HEK293 (cell line): ENCODE data around the gene TEDDM1.

Experiments used
- CTCF ChIA-PET: fragments of 350-600 bp; formaldehyde crosslinking; extraction: SDS; loops from one replicate; lab custom pipeline; 2021; ENCODE audit warnings: antibody characterized with exemption; lab: Yijun Ruan, JAX
- POLR2A ChIA-PET: fragments of 300-600 bp; formaldehyde crosslinking; extraction: SDS; loops from one replicate; lab custom pipeline; 2020; ENCODE audit warnings: antibody characterized with exemption, inconsistent platforms; lab: Yijun Ruan, JAX
- H3K27ac ChIP-seq: fragments of 200-500 bp; sonication (Bioruptor generic); 2 replicates; pipeline ENCODE4 v1.5.1; 2014; ENCODE audit warnings: low read depth, low read length, control low read depth, inconsistent platforms; ENCODE audit errors: extremely low read depth
- H3K36me3 ChIP-seq, 2 experiments: fragments of 200-500 bp in 1 of 2; sonication (Bioruptor generic) in 1 of 2; 1 replicate in 1 of 2; 2 replicates in 1 of 2; pipeline ENCODE4 v1.5.1; 2014 to 2017; ENCODE audit warnings: inconsistent platforms in 2 of 2, low read length in 2 of 2; ENCODE audit not compliant: control insufficient read depth in 2 of 2, insufficient read depth in 1 of 2
- H3K4me1 ChIP-seq: fragments of 200-500 bp; sonication (Bioruptor generic); 2 replicates; pipeline ENCODE4 v1.5.1; 2014; ENCODE audit warnings: mild to moderate bottlenecking, low read length, inconsistent platforms; ENCODE audit not compliant: control insufficient read depth, insufficient read depth
- H3K4me3 ChIP-seq: 2 replicates; pipeline ENCODE4 v1.5.1; 2011; ENCODE audit warnings: low read depth, mild to moderate bottlenecking, control low read depth, low read length, moderate library complexity
- H3K9me3 ChIP-seq: fragments of 200-500 bp; sonication (Bioruptor generic); 2 replicates; pipeline ENCODE4 v1.5.1; 2014; ENCODE audit warnings: low read depth, low read length, inconsistent platforms; ENCODE audit not compliant: control insufficient read depth, insufficient read depth
- BCL11B ChIP-seq: fragments of 450-650 bp; formaldehyde crosslinking; IDR thresholded peaks from 2 replicates; pipeline ENCODE4 v1.5.1; 2016; ENCODE audit warnings: low read depth, missing biosample characterization, missing genetic modification characterization
- EGR2 ChIP-seq: fragments of 450-650 bp; formaldehyde crosslinking; IDR thresholded peaks from 2 replicates; pipeline ENCODE4 v1.5.1; 2016; ENCODE audit warnings: low read depth, missing biosample characterization, missing genetic modification characterization
- GLIS2 ChIP-seq: fragments of 450-650 bp; formaldehyde crosslinking; IDR thresholded peaks from 2 replicates; pipeline ENCODE4 v1.5.1; 2016; ENCODE audit warnings: missing biosample characterization, missing genetic modification characterization
- RBAK ChIP-seq: fragments of 450-650 bp; formaldehyde crosslinking; IDR thresholded peaks from 2 replicates; pipeline ENCODE4 v1.5.1; 2016; ENCODE audit warnings: missing biosample characterization, missing genetic modification characterization
- REPIN1 ChIP-seq: fragments of 450-650 bp; formaldehyde crosslinking; IDR thresholded peaks from 2 replicates; pipeline ENCODE4 v1.5.1; 2017; ENCODE audit warnings: missing biosample characterization, missing genetic modification characterization, low read depth
- ZBTB7A ChIP-seq: fragments of 450-650 bp; formaldehyde crosslinking; IDR thresholded peaks from 2 replicates; pipeline ENCODE4 v1.5.1; 2016; ENCODE audit warnings: low read depth, missing biosample characterization, missing genetic modification characterization
- ZNF274 ChIP-seq, 2 experiments: fragments of 200-500 bp in 1 of 2; fragments of 450-650 bp in 1 of 2; sonication (Bioruptor generic) in 1 of 2; formaldehyde crosslinking in 1 of 2; IDR thresholded peaks; 2 replicates each; pipeline versions ENCODE4 v1.5.1 to v1.6.1; 2014 to 2016; ENCODE audit warnings: borderline replicate concordance in 1 of 2, inconsistent platforms in 1 of 2, low read length in 1 of 2, missing biosample characterization in 1 of 2, missing genetic modification characterization in 1 of 2
- ZNF48 ChIP-seq: fragments of 450-650 bp; formaldehyde crosslinking; IDR thresholded peaks from 2 replicates; pipeline ENCODE4 v1.5.1; 2016; ENCODE audit warnings: missing biosample characterization, missing genetic modification characterization
- ZNF76 ChIP-seq: fragments of 450-650 bp; formaldehyde crosslinking; IDR thresholded peaks from 2 replicates; pipeline ENCODE4; 2016; ENCODE audit warnings: low read depth, missing biosample characterization, missing genetic modification characterization, borderline replicate concordance
- ZNF785 ChIP-seq: fragments of 450-650 bp; formaldehyde crosslinking; IDR thresholded peaks from 2 replicates; pipeline ENCODE4 v1.5.1; 2016; ENCODE audit warnings: missing biosample characterization, missing genetic modification characterization
- ZSCAN23 ChIP-seq: fragments of 450-650 bp; formaldehyde crosslinking; IDR thresholded peaks from 2 replicates; pipeline ENCODE4 v1.5.1; 2016; ENCODE audit warnings: missing biosample characterization, missing genetic modification characterization
- TF ChIP-seq, protein P1 (sequence below): fragments of 450-650 bp; formaldehyde crosslinking; IDR thresholded peaks from 2 replicates; pipeline ENCODE4 v1.5.1; 2017; ENCODE audit warnings: missing biosample characterization, missing genetic modification characterization
- TF ChIP-seq, protein P2 (sequence below): fragments of 450-650 bp; formaldehyde crosslinking; IDR thresholded peaks from 2 replicates; pipeline ENCODE4 v1.5.1; 2016; ENCODE audit warnings: missing biosample characterization, missing genetic modification characterization
- TF ChIP-seq, protein P3 (sequence below): IDR thresholded peaks from 2 replicates; pipeline ENCODE4 v1.6.1; 2011; ENCODE audit warnings: mild to moderate bottlenecking, low read depth, low read length, borderline replicate concordance

The TEDDM1 gene

DNA sequence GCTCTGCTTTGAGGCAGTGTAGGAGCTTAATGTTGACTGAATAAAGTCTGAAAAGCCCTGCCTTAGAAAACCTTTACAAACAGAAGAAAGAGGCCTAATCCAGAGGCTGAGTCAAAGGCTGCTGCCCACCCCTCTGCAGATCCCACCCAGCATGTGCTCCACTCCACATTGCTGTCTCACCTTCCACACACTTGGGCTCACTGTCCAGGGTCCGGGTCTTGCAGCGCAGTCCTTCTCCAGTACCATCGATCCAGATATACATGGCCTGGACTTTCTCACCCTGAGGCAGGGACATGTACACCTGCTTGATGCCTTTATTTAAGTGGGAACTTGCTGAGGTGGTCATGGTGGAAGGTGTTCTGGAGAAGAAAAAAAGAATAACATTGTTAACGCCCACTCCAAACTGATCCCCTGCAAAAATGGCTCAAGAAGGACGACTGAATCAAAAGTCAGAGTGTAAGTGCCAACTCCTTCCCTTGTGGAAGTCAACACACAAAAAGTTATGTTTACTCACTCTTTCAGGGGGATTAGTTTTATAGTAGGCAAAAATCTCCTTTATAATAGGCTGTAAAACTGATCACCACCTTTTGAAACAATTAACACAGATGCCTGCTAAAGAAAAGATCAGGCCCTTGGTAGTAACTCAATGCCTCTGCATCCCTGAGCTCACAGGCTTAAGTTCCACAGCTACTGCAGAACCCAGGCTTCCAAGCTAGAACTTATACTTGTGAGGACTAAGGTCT, 11.9 kb downstream of the TEDDM1 start (continued):
- peak; percentile 14; the same call in 1 of the 2 replicates for TF ChIP-seq EGR2 (tag by site-specific recombination)

DNA sequence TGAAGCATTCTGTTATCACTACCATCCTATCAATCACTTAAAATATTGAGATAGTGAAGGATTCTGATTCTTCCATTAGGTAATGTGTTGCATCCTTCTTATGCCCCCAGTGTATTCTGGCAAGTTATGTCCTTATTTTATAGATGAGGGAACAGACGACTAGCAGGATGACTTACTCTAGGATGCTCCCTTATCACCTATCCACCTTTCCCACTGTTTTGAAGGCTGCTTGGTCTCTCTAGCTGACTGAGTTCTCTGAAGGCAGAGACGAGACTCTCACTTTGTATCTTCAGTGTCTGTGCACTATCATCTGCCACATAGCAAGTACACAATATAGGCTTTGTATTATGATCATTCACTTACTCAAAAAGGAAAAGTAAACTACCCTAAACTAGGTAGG, 12.9 kb downstream of the TEDDM1 start:
- ChIA-PET POLR2A (no interaction called here), CTCF (interaction anchor here (0.6 to 4.5 kb wide), 4 partner anchors 9 to 303 kb away, joined by 3 to 28 read pairs (median 5); no protein-coding TSS in a partner anchor)
- H3K4me1 ChIP-seq, result no peaks in the 10 kb centered on the region
- H3K9me3 ChIP-seq, result no peaks in the 10 kb centered on the region
- no peak overlapping the region for H3K4me3 ChIP-seq
- peaks cover 18 to 78% of the 10 kb centered on the region in 2 experiments for H3K36me3 ChIP-seq
- TF ChIP-seq ZNF76 (tag by site-specific recombination) (no peak), RBAK (tag by site-specific recombination) (no peak), GLIS2 (tag by site-specific recombination) (no peak)
- TF ChIP-seq, protein P1, sequence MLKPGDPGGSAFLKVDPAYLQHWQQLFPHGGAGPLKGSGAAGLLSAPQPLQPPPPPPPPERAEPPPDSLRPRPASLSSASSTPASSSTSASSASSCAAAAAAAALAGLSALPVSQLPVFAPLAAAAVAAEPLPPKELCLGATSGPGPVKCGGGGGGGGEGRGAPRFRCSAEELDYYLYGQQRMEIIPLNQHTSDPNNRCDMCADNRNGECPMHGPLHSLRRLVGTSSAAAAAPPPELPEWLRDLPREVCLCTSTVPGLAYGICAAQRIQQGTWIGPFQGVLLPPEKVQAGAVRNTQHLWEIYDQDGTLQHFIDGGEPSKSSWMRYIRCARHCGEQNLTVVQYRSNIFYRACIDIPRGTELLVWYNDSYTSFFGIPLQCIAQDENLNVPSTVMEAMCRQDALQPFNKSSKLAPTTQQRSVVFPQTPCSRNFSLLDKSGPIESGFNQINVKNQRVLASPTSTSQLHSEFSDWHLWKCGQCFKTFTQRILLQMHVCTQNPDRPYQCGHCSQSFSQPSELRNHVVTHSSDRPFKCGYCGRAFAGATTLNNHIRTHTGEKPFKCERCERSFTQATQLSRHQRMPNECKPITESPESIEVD, result no peak
- no peak overlapping the region for H3K27ac ChIP-seq

DNA sequence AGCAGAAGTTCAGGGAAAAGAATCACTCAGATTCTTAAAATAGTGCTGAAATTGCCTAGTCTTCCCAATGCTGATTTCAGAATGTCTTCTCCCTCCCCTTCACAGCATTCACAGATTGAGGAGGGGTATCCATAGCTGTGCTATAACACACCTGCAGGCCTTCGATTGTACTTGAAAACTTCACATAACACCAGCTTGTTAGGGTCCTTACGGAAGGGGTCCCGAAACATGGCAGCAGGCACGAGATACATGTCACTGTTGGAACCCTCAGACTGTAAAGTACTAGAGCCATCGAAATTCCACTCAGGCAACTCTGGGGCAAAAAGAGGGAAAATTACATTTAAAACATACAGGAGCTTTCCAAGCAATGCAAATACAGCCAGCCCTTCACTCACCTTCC, 13.5 kb downstream of the TEDDM1 start:
- peaks cover 18 to 84% of the 10 kb centered on the region in 2 experiments for H3K36me3 ChIP-seq
- no peak for TF ChIP-seq ZNF274 (IDR thresholded peaks at IDR 0.05; ENCODE audit: low read length)
- TF ChIP-seq ZNF274 (tag by site-specific recombination; IDR thresholded peaks at IDR 0.05; ENCODE audit: borderline replicate concordance), result no peak
- TF ChIP-seq BCL11B (tag by site-specific recombination), result no peak
- TF ChIP-seq ZNF785 (tag by site-specific recombination), result no peak
- TF ChIP-seq REPIN1 (tag by site-specific recombination), result no peak
- no peak for TF ChIP-seq ZBTB7A (tag by site-specific recombination)
- no peak for TF ChIP-seq ZNF48
- TF ChIP-seq, protein P2, sequence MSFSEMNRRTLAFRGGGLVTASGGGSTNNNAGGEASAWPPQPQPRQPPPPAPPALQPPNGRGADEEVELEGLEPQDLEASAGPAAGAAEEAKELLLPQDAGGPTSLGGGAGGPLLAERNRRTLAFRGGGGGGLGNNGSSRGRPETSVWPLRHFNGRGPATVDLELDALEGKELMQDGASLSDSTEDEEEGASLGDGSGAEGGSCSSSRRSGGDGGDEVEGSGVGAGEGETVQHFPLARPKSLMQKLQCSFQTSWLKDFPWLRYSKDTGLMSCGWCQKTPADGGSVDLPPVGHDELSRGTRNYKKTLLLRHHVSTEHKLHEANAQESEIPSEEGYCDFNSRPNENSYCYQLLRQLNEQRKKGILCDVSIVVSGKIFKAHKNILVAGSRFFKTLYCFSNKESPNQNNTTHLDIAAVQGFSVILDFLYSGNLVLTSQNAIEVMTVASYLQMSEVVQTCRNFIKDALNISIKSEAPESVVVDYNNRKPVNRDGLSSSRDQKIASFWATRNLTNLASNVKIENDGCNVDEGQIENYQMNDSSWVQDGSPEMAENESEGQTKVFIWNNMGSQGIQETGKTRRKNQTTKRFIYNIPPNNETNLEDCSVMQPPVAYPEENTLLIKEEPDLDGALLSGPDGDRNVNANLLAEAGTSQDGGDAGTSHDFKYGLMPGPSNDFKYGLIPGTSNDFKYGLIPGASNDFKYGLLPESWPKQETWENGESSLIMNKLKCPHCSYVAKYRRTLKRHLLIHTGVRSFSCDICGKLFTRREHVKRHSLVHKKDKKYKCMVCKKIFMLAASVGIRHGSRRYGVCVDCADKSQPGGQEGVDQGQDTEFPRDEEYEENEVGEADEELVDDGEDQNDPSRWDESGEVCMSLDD (tag by site-specific recombination), result no peak
- TF ChIP-seq ZNF76 (tag by site-specific recombination), result no peak
- TF ChIP-seq ZSCAN23 (tag by site-specific recombination), result no peak
- TF ChIP-seq, protein P3, sequence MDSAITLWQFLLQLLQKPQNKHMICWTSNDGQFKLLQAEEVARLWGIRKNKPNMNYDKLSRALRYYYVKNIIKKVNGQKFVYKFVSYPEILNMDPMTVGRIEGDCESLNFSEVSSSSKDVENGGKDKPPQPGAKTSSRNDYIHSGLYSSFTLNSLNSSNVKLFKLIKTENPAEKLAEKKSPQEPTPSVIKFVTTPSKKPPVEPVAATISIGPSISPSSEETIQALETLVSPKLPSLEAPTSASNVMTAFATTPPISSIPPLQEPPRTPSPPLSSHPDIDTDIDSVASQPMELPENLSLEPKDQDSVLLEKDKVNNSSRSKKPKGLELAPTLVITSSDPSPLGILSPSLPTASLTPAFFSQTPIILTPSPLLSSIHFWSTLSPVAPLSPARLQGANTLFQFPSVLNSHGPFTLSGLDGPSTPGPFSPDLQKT, result no peak
- ChIA-PET CTCF (interaction anchor here (1.7 to 4.5 kb wide), 2 partner anchors 243 to 302 kb away, joined by 4 to 28 read pairs; no protein-coding TSS in a partner anchor), POLR2A (no interaction called here)
- no peaks in the 10 kb centered on the region for H3K9me3 ChIP-seq
- H3K4me1 ChIP-seq, result no peaks in the 10 kb centered on the region
- H3K4me3 ChIP-seq, result no peak overlapping the region
- no peak overlapping the region for H3K27ac ChIP-seq
